ENCODE data around the gene SLC7A1.

GRCh38 chr13:29597706-29598105 lies 2.2 kb upstream of the SLC7A1 start:
- no peak for TF ChIP-seq CTCF (IDR thresholded peaks at IDR 0.05; ENCODE audit: extremely low read depth in 1 of 2, insufficient read depth in 1 of 2, low read depth in 1 of 2, low read length in 2 of 2)
- TF ChIP-seq POLR2A (IDR thresholded peaks at IDR 0.05; ENCODE audit: low read depth, low read length), result no peak
- TF ChIP-seq FOS (IDR thresholded peaks at IDR 0.05; ENCODE audit: borderline replicate concordance, insufficient read depth, low read length), result no peak
- TF ChIP-seq MAX (IDR thresholded peaks at IDR 0.05; ENCODE audit: insufficient read depth, insufficient read length), result no peak
- TF ChIP-seq POLR2AphosphoS5 (IDR thresholded peaks at IDR 0.05; ENCODE audit: insufficient read depth, low read depth, low read length), result no peak
- no peak for TF ChIP-seq EZH2 (IDR thresholded peaks at IDR 0.05; ENCODE audit: borderline replicate concordance, low read depth, low read length, severe bottlenecking)
- no peak for TF ChIP-seq MYC (IDR thresholded peaks at IDR 0.05; ENCODE audit: low read depth, low read length)
- TF ChIP-seq JUN (IDR thresholded peaks at IDR 0.05; ENCODE audit: borderline replicate concordance, insufficient read depth, insufficient read length, low read depth), result no peak

All from endothelial cell of umbilical vein (primary cell).